Astrocyte of the cerebellum (primary cell): ENCODE data around the gene HECTD1.

Experiments
- DNase-seq: peaks from one replicate; pipeline ENCODE4 v3.0.0-alpha.2; 2011; ENCODE audit warnings: low read depth
- H3K4me3 ChIP-seq: 2 replicates; pipeline ENCODE4 v1.5.1; 2011; ENCODE audit warnings: mild to moderate bottlenecking, low read depth, low read length, moderate library complexity
- CTCF ChIP-seq: IDR thresholded peaks from 2 replicates; pipeline ENCODE4 v1.5.1; 2012; ENCODE audit warnings: low read length, low read depth, moderate library complexity, mild to moderate bottlenecking; ENCODE audit errors: missing control alignments
- in situ Hi-C: cut with HindIII; loops from 2 replicates; pipeline ENCODE4 v1.10.0; 2017; ENCODE audit warnings: low sequenced_read_pairs

Gene HECTD1

DNA sequence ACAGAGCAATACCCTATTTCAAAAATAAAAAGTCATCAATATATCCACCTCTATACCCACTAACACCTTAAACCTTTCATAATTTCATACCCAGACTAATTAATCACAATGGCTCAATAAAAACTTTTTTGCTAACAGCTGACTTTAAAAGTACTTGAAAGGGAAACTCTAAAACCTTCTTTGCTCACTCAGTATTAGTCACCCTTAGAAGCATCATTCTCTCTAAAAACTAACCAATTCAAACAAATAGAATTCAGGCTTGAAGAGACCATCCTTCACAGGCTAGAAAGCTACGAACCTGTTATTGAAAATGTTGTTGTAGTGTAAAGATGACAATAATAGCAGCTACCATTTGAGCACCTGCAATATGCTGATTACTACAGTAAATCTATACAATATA is 37.2 kb downstream of the HECTD1 start:
- DNase-seq: no peak
- in situ Hi-C loops: no loop called here
- no peak overlapping the region for H3K4me3 ChIP-seq
- TF ChIP-seq CTCF: no peak

- TF ChIP-seq CTCF: no peak
- in situ Hi-C loops: no loop called here
- H3K4me3 ChIP-seq: no peak overlapping the region
- no peak for DNase-seq
Measured at GRCh38 chr14:31169877-31170276, 37.7 kb downstream of the HECTD1 start.

- no peak for DNase-seq
- in situ Hi-C loops: no loop called here
- TF ChIP-seq CTCF: no peak
- H3K4me3 ChIP-seq: no peak overlapping the region
Measured at GRCh38 chr14:31167032-31167431, 40.6 kb downstream of the HECTD1 start.

GRCh38 chr14:31166271-31166561 is 41.4 kb downstream of the HECTD1 start:
- H3K4me3 ChIP-seq: no peak overlapping the region
- no peak for TF ChIP-seq CTCF
- in situ Hi-C loops: no loop called here
- DNase-seq: no peak

DNA sequence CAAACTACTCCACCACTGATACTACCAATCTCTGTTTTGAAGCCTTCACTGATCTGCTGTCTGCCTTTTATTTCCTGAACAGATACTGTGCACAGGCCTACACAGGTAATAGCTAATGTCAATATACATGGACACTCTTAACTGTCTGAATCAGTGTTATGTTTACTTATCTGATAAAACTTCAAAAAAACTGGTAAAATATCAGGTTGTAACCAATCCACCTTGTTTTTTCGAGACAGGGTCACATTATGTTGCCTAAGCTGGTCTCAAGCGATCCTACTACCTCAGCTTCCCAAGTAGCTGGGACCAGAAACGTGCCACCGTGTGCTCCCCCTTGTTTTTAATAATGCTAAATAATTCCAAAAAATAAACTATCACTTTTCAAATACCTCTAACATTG is 43.5 kb downstream of the HECTD1 start:
- H3K4me3 ChIP-seq: no peak overlapping the region
- no peak for TF ChIP-seq CTCF
- no peak for DNase-seq
- in situ Hi-C loops: no loop called here

DNA sequence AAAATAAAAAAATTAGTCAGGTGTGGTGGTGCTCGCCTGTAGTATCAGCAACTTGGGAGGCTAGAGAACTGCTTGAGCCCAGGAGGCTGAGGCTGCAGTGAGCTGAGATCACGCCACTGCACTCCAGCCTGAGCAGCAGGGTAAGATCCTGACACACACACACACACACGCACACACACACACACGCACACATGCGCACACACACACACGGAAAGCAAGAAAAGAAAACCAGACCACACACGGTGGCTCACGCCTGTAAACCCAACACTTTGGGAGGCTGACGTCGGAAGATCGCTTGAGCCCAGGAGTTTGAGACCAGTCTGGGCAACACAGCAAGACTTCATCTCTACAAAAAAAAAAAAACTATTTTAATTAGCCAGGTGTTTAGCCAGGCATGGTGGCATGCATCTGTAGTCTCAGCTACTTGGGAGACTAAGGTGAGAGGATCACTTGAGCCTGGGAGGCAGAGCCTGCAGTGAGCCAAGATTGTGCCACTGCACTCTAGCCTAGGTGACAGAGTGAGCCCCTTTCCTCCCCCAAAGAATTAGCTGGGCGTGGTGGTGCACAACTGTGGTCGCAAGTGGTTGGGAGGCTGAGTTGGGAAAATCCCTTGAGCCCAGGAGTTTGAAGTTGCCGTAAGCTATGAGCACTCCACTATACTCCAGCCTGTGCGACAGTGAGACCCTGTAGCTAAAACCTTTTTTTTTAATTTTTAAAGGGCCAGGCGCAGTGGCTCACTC is 44.5 kb downstream of the HECTD1 start:
- H3K4me3 ChIP-seq: no peak overlapping the region
- in situ Hi-C loops: no loop called here
- TF ChIP-seq CTCF: no peak
- DNase-seq: no peak
